ENCODE results near the gene SLC30A1. TPM values are rescaled to one million over a fixed set of nuclear protein-coding genes. Genes with fewer than 3 reads are reported as not detected.
"Not testable (repeated sequence)": the region's sequence is repeated elsewhere in the genome, so short reads cannot be mapped to it uniquely, and the experiment has no call there.

Gene SLC30A1
- total RNA-seq (10 to 100 TPM in 3 of 5 donors, 1 to 10 TPM in 1, under 1 TPM in 1; 0.58 to 30.1 (median 18.5) TPM), polyA plus RNA-seq (1 to 10 TPM; 2.0 to 2.4 (median 2.1) TPM)
- long read RNA-seq, donor 1, full-length matches to known transcripts: 3 of 3 reads
- long read RNA-seq, donor 1, partial matches to known transcripts: 0 of 3 reads
- long read RNA-seq, donor 1, other reads (novel, unspliced or antisense): 0 of 3 reads
- long read RNA-seq, donor 2, full-length matches to known transcripts: 13 of 13 reads
- long read RNA-seq, donor 2, partial matches to known transcripts: 0 of 13 reads
- long read RNA-seq, donor 2, other reads (novel, unspliced or antisense): 0 of 13 reads
- long read RNA-seq, donor 3, full-length matches to known transcripts: 9 of 9 reads
- long read RNA-seq, donor 3, partial matches to known transcripts: 0 of 9 reads
- long read RNA-seq, donor 3, other reads (novel, unspliced or antisense): 0 of 9 reads
- long read RNA-seq, donor 4: 0 reads
- long read RNA-seq, donor 5, full-length matches to known transcripts: 10 of 10 reads
- long read RNA-seq, donor 5, partial matches to known transcripts: 0 of 10 reads
- long read RNA-seq, donor 5, other reads (novel, unspliced or antisense): 0 of 10 reads
- long read RNA-seq, donor 6: 0 reads
- long read RNA-seq, donor 7, full-length matches to known transcripts: 15 of 15 reads
- long read RNA-seq, donor 7, partial matches to known transcripts: 0 of 15 reads
- long read RNA-seq, donor 7, other reads (novel, unspliced or antisense): 0 of 15 reads
- long read RNA-seq, donor 8, full-length matches to known transcripts: 8 of 8 reads
- long read RNA-seq, donor 8, partial matches to known transcripts: 0 of 8 reads
- long read RNA-seq, donor 8, other reads (novel, unspliced or antisense): 0 of 8 reads
- long read RNA-seq, donor 9, full-length matches to known transcripts: 4 of 4 reads
- long read RNA-seq, donor 9, partial matches to known transcripts: 0 of 4 reads
- long read RNA-seq, donor 9, other reads (novel, unspliced or antisense): 0 of 4 reads
- long read RNA-seq, donor 10, full-length matches to known transcripts: 5 of 5 reads
- long read RNA-seq, donor 10, partial matches to known transcripts: 0 of 5 reads
- long read RNA-seq, donor 10, other reads (novel, unspliced or antisense): 0 of 5 reads

GRCh38 chr1:211578640-211579439, at the start of gene SLC30A1:
SLC30A1 (minus strand) TSS chr1:211579161; CDS start chr1:211578612, 549 bp downstream.
- WGBS, 5 donors: 0 to 1% (median 0%) methylated on average over 19 to 98 of the region's 98 CpGs
- H3K27me3 ChIP-seq: no peaks in the 10 kb centered on the region
- TF ChIP-seq POLR2AphosphoS5 (IDR thresholded peaks at IDR 0.05): peak; percentile 76 to 90 (median 89)
- peak in 1 of 4 donors; percentile 72 for TF ChIP-seq POLR2A (IDR thresholded peaks at IDR 0.05)
- no peak for TF ChIP-seq EP300 (IDR thresholded peaks at IDR 0.05)
- H3K36me3 ChIP-seq: peaks cover 8 to 18% (median 11%) of the 10 kb centered on the region in 4 donors
- H3K4me3 ChIP-seq: peak within 1 kb of the TSS; percentile 76 to 99 (median 90)
- peak within 1 kb of the TSS; percentile 95 to 99 (median 97) for H3K27ac ChIP-seq
- peak; percentile 100 for DNase-seq
- no peaks in the 10 kb centered on the region for H3K9me3 ChIP-seq
- peaks cover 8 to 61% (median 36%) of the 10 kb centered on the region in 4 donors for H3K4me1 ChIP-seq
- intact Hi-C loops (cut with DNase I; ENCODE audit: low total_unique reads): no loop called here

GRCh38 chr1:211628417-211628816, 49.5 kb upstream of the SLC30A1 start:
- Histone ChIP-seq H3K27ac (no peak overlapping the region), H3K36me3 (no peaks in the 10 kb centered on the region), H3K27me3 (no peaks in the 10 kb centered on the region), H3K4me1 (peaks cover 0 to 11% (median 5%) of the 10 kb centered on the region in 4 donors), H3K9me3 (no peaks in the 10 kb centered on the region), H3K4me3 (no peak overlapping the region)
- no peak for DNase-seq
- TF ChIP-seq CTCF (IDR thresholded peaks at IDR 0.05) (no peak), EP300 (IDR thresholded peaks at IDR 0.05) (no peak), POLR2AphosphoS5 (IDR thresholded peaks at IDR 0.05) (no peak), POLR2A (IDR thresholded peaks at IDR 0.05) (no peak)
- WGBS, 5 donors: 60 to 73% (median 70%) methylated on average over 4 of the region's 4 CpGs
- intact Hi-C loops (cut with DNase I; ENCODE audit: low total_unique reads): no loop called here

GRCh38 chr1:211627259-211627658, 48.3 kb upstream of the SLC30A1 start:
- Histone ChIP-seq H3K9me3 (no peaks in the 10 kb centered on the region), H3K27ac (no peak overlapping the region), H3K27me3 (no peaks in the 10 kb centered on the region), H3K4me1 (no peaks in the 10 kb centered on the region), H3K4me3 (no peak overlapping the region), H3K36me3 (no peaks in the 10 kb centered on the region)
- no peak for TF ChIP-seq POLR2AphosphoS5 (IDR thresholded peaks at IDR 0.05)
- TF ChIP-seq CTCF (IDR thresholded peaks at IDR 0.05): no peak
- TF ChIP-seq POLR2A (IDR thresholded peaks at IDR 0.05): no peak
- no peak for TF ChIP-seq EP300 (IDR thresholded peaks at IDR 0.05)
- intact Hi-C loops (cut with DNase I; ENCODE audit: low total_unique reads): no loop called here
- 80 to 93% (median 90%) methylated on average over 4 of the region's 4 CpGs for WGBS, 5 donors
- DNase-seq: no peak

- 86 to 99% (median 96%) methylated on average over 6 to 7 of the region's 7 CpGs for WGBS, 5 donors
- H3K36me3 ChIP-seq; H3K4me1 ChIP-seq; H3K4me3 ChIP-seq; H3K27me3 ChIP-seq; H3K9me3 ChIP-seq; H3K27ac ChIP-seq; DNase-seq; intact Hi-C loops (cut with DNase I; ENCODE audit: low total_unique reads): not testable (repeated sequence)
Observed at GRCh38 chr1:211625866-211626265, 46.9 kb upstream of the SLC30A1 start.
